ENCODE results near the gene B9D1. TPM values are rescaled to one million over a fixed set of nuclear protein-coding genes. Genes with fewer than 3 reads are reported as not detected.

Gene B9D1
- polyA plus RNA-seq, 1 of the 3 experiments (the other 2 are of a cell fraction): 81.6 TPM

GRCh38 chr17:19345067-19345460 lies 17.5 kb downstream of the B9D1 start:
- Histone ChIP-seq H3K9me3 (no peaks in the 10 kb centered on the region), H3K4me3 (ENCODE audit: low read depth in 2 of 2, low read length in 1 of 2) (no peak overlapping the region), H3K36me3 (replicated peaks in 1 of 2; ENCODE audit: control insufficient read depth in 1 of 2, insufficient read depth in 2 of 2, low read length in 1 of 2) (no peaks in the 10 kb centered on the region), H3K4me1 (ENCODE audit: control insufficient read depth in 1 of 2, insufficient read depth in 2 of 2, low read depth in 1 of 2, low read length in 1 of 2) (peaks cover 13 to 20% of the 10 kb centered on the region in 2 experiments; a peak in 3 of 4 replicates), H4K20me1 (ENCODE audit: insufficient read depth) (no peaks in the 10 kb centered on the region), H3K9me2 (no peaks in the 10 kb centered on the region), H3K4me2 (no peak overlapping the region), H2AFZ (ENCODE audit: low read depth) (no peak overlapping the region), H3K27me3 (ENCODE audit: insufficient read depth) (no peaks in the 10 kb centered on the region), H3F3A (replicated peaks; ENCODE audit: insufficient read depth) (peaks cover 28% of the 10 kb centered on the region), H3K79me2 (ENCODE audit: insufficient read depth) (no peaks in the 10 kb centered on the region), H3K9ac (no peak overlapping the region), H3K27ac (ENCODE audit: low read depth in 2 of 2, low read length in 1 of 2) (no peak overlapping the region)
- TF ChIP-seq TAF1 (IDR thresholded peaks at IDR 0.05; ENCODE audit: borderline replicate concordance, low read depth, low read length) (no peak), FOXJ3 (CRISPR knock-in tag; IDR thresholded peaks at IDR 0.05) (no peak), MAX (IDR thresholded peaks at IDR 0.05; ENCODE audit: low read depth) (no peak), ZBTB33 (IDR thresholded peaks at IDR 0.05; ENCODE audit: borderline replicate concordance, low read depth) (no peak), CHD2 (IDR thresholded peaks at IDR 0.05; ENCODE audit: low read length, partially characterized antibody) (no peak), SIN3A (IDR thresholded peaks at IDR 0.05; ENCODE audit: borderline replicate concordance, low read depth, low read length) (no peak)
- DNase-seq: no peak
- 95% methylated on average over 7 of the region's 7 CpGs for WGBS (ENCODE audit: low lambda C conversion rate)
- CTCF ChIA-PET: interaction anchor here (1.1 kb wide), 1 partner anchor 13 kb away, joined by 3 read pairs; no protein-coding TSS in a partner anchor
- POLR2A ChIA-PET: no interaction called here

- peaks cover 13 to 20% of the 10 kb centered on the region in 2 experiments; a peak in 3 of 4 replicates for H3K4me1 ChIP-seq (ENCODE audit: control insufficient read depth in 1 of 2, insufficient read depth in 2 of 2, low read depth in 1 of 2, low read length in 1 of 2)
- no peak for TF ChIP-seq FOXJ3 (CRISPR knock-in tag; IDR thresholded peaks at IDR 0.05)
- TF ChIP-seq, protein P1, sequence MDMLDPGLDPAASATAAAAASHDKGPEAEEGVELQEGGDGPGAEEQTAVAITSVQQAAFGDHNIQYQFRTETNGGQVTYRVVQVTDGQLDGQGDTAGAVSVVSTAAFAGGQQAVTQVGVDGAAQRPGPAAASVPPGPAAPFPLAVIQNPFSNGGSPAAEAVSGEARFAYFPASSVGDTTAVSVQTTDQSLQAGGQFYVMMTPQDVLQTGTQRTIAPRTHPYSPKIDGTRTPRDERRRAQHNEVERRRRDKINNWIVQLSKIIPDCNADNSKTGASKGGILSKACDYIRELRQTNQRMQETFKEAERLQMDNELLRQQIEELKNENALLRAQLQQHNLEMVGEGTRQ (IDR thresholded peaks at IDR 0.05; ENCODE audit: borderline replicate concordance, low read depth, low read length): no peak
- TF ChIP-seq EZH2phosphoT487 (IDR thresholded peaks at IDR 0.05; ENCODE audit: borderline replicate concordance, low read depth): no peak
- no peak for TF ChIP-seq GATA2 (CRISPR knock-in tag; IDR thresholded peaks at IDR 0.05)
- TF ChIP-seq, protein P2, sequence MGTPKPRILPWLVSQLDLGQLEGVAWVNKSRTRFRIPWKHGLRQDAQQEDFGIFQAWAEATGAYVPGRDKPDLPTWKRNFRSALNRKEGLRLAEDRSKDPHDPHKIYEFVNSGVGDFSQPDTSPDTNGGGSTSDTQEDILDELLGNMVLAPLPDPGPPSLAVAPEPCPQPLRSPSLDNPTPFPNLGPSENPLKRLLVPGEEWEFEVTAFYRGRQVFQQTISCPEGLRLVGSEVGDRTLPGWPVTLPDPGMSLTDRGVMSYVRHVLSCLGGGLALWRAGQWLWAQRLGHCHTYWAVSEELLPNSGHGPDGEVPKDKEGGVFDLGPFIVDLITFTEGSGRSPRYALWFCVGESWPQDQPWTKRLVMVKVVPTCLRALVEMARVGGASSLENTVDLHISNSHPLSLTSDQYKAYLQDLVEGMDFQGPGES (IDR thresholded peaks at IDR 0.05; ENCODE audit: low read depth, low read length): no peak
- TF ChIP-seq GABPA (IDR thresholded peaks at IDR 0.05; ENCODE audit: low read depth): no peak
- TF ChIP-seq TCF12 (IDR thresholded peaks at IDR 0.05): no peak
- TF ChIP-seq, protein P3, sequence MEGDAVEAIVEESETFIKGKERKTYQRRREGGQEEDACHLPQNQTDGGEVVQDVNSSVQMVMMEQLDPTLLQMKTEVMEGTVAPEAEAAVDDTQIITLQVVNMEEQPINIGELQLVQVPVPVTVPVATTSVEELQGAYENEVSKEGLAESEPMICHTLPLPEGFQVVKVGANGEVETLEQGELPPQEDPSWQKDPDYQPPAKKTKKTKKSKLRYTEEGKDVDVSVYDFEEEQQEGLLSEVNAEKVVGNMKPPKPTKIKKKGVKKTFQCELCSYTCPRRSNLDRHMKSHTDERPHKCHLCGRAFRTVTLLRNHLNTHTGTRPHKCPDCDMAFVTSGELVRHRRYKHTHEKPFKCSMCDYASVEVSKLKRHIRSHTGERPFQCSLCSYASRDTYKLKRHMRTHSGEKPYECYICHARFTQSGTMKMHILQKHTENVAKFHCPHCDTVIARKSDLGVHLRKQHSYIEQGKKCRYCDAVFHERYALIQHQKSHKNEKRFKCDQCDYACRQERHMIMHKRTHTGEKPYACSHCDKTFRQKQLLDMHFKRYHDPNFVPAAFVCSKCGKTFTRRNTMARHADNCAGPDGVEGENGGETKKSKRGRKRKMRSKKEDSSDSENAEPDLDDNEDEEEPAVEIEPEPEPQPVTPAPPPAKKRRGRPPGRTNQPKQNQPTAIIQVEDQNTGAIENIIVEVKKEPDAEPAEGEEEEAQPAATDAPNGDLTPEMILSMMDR (IDR thresholded peaks at IDR 0.05): no peak
- TF ChIP-seq JUND (IDR thresholded peaks at IDR 0.05): no peak
- H3K79me2 ChIP-seq (ENCODE audit: insufficient read depth): no peaks in the 10 kb centered on the region
- DNase-seq: no peak
- no peaks in the 10 kb centered on the region for H3K27me3 ChIP-seq (ENCODE audit: insufficient read depth)
- no peaks in the 10 kb centered on the region for H3K9me2 ChIP-seq
- no peaks in the 10 kb centered on the region for H3K36me3 ChIP-seq (replicated peaks in 1 of 2; ENCODE audit: control insufficient read depth in 1 of 2, insufficient read depth in 2 of 2, low read length in 1 of 2)
- H3K9ac ChIP-seq: no peak overlapping the region
- POLR2A ChIA-PET: no interaction called here
- H3K4me3 ChIP-seq (ENCODE audit: low read depth in 2 of 2, low read length in 1 of 2): no peak overlapping the region
- H4K20me1 ChIP-seq (ENCODE audit: insufficient read depth): no peaks in the 10 kb centered on the region
- CTCF ChIA-PET: interaction anchor here (1.1 to 3.7 kb wide), 2 partner anchors 13 to 18 kb away, joined by 3 to 20 read pairs; partner anchors contain the start of gene B9D1
- H3K4me2 ChIP-seq: no peak overlapping the region
- H3K27ac ChIP-seq (ENCODE audit: low read depth in 2 of 2, low read length in 1 of 2): no peak overlapping the region
- 97% methylated on average over 9 of the region's 40 CpGs for WGBS (ENCODE audit: low lambda C conversion rate)
- H3F3A ChIP-seq (replicated peaks; ENCODE audit: insufficient read depth): peaks cover 28% of the 10 kb centered on the region
- no peaks in the 10 kb centered on the region for H3K9me3 ChIP-seq
- no peak overlapping the region for H2AFZ ChIP-seq (ENCODE audit: low read depth)
Measured at GRCh38 chr17:19344311-19345066, 18.0 kb downstream of the B9D1 start.

All from SK-N-SH (cell line).